ENCODE data around the gene EI24.

DNA sequence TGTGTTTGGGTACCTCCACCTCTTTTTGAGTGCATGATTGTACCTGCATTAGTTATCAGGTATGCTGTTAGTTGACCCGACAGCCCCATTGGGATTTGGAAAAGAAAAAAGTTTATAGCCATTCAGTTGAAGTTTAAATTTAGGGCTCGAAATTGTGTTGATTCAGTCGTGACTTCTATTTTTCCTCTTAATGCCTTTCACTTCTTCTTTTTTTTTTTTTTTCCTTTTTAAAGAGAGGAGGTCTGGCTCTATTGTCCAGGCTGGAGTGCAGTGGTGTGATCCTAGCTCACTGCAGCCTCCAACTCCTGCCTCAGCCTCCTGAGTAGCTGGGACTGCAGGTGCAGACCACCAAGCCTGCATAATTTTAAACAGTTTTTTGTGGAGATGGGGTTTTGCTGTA, 25.7 kb downstream of the EI24 start:
- TF ChIP-seq, protein P1, sequence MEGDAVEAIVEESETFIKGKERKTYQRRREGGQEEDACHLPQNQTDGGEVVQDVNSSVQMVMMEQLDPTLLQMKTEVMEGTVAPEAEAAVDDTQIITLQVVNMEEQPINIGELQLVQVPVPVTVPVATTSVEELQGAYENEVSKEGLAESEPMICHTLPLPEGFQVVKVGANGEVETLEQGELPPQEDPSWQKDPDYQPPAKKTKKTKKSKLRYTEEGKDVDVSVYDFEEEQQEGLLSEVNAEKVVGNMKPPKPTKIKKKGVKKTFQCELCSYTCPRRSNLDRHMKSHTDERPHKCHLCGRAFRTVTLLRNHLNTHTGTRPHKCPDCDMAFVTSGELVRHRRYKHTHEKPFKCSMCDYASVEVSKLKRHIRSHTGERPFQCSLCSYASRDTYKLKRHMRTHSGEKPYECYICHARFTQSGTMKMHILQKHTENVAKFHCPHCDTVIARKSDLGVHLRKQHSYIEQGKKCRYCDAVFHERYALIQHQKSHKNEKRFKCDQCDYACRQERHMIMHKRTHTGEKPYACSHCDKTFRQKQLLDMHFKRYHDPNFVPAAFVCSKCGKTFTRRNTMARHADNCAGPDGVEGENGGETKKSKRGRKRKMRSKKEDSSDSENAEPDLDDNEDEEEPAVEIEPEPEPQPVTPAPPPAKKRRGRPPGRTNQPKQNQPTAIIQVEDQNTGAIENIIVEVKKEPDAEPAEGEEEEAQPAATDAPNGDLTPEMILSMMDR (optimal IDR thresholded peaks at IDR 0.05 in 1 of 3, IDR thresholded peaks at IDR 0.05 in 1 of 3, conservative IDR thresholded peaks at IDR 0.05 in 1 of 3; ENCODE audit: extremely low read depth in 1 of 3, insufficient read depth in 2 of 3, low read length in 3 of 3), result no peak
- TF ChIP-seq EZH2 (IDR thresholded peaks at IDR 0.05; ENCODE audit: low read length), result no peak

All from keratinocyte (primary cell).